Mesenchymal stem cell (in vitro differentiated cells and primary cell): ENCODE measurements around the gene TXNRD1.
A peak's percentile ranks its signal among the peaks of the same experiment; 100 is the strongest.

Experiments used
- DNase-seq: peaks from one replicate; pipeline ENCODE4 v3.0.0-alpha.2; 2013
- H2AFZ ChIP-seq: one replicate; pipeline ENCODE4 v1.6.1; 2013; ENCODE audit warnings: low read depth, mild to moderate bottlenecking, control low read depth, inconsistent platforms, low read length, moderate library complexity
- H2AK5ac ChIP-seq: 2 replicates; pipeline ENCODE4 v1.6.1; 2013; ENCODE audit warnings: low read length, moderate library complexity, mild to moderate bottlenecking, inconsistent platforms; ENCODE audit not compliant: severe bottlenecking
- H2BK120ac ChIP-seq: one replicate; pipeline ENCODE4 v1.6.1; 2013; ENCODE audit warnings: low read depth, mild to moderate bottlenecking, inconsistent platforms, low read length, moderate library complexity
- H2BK12ac ChIP-seq, 2 experiments: one replicate each; pipeline ENCODE4 v1.6.1; 2013; ENCODE audit warnings: inconsistent platforms in 2 of 2, low read length in 2 of 2, mild to moderate bottlenecking in 2 of 2, moderate library complexity in 2 of 2, control low read depth in 1 of 2
- H2BK15ac ChIP-seq: one replicate; pipeline ENCODE4 v1.6.1; 2013; ENCODE audit warnings: mild to moderate bottlenecking, low read depth, inconsistent platforms; ENCODE audit not compliant: poor library complexity, severe bottlenecking
- H2BK5ac ChIP-seq: 2 replicates; pipeline ENCODE4 v1.6.1; 2013; ENCODE audit warnings: low read depth, mild to moderate bottlenecking, low read length, control low read depth, inconsistent platforms; ENCODE audit not compliant: poor library complexity, severe bottlenecking
- H3K14ac ChIP-seq, 2 experiments: one replicate each; pipeline ENCODE4 v1.6.1; 2013; ENCODE audit warnings: inconsistent platforms in 2 of 2, low read length in 2 of 2, control low read depth in 1 of 2, mild to moderate bottlenecking in 1 of 2, moderate library complexity in 1 of 2
- H3K18ac ChIP-seq, 2 experiments: one replicate each; pipeline ENCODE4 v1.6.1; 2013; ENCODE audit warnings: inconsistent platforms in 2 of 2, low read length in 2 of 2, control low read depth in 1 of 2, low read depth in 1 of 2, mild to moderate bottlenecking in 1 of 2
- H3K23ac ChIP-seq, 2 experiments: one replicate each; pipeline ENCODE4 v1.6.1; 2013; ENCODE audit warnings: inconsistent platforms in 2 of 2, low read length in 2 of 2, mild to moderate bottlenecking in 2 of 2, moderate library complexity in 2 of 2, control low read depth in 1 of 2
- H3K27ac ChIP-seq: 2 replicates; pipeline ENCODE4 v1.5.1; 2013; ENCODE audit warnings: mild to moderate bottlenecking, moderate library complexity, low read length, control low read depth, inconsistent platforms; ENCODE audit not compliant: poor library complexity, severe bottlenecking
- H3K27me3 ChIP-seq, 2 experiments: 2 replicates each; pipeline versions ENCODE4 v1.6.1 to v1.7.0; 2013; ENCODE audit warnings: low read length in 2 of 2, mild to moderate bottlenecking in 2 of 2, moderate library complexity in 2 of 2, control low read depth in 1 of 2, inconsistent platforms in 1 of 2; ENCODE audit not compliant: control insufficient read depth in 1 of 2, insufficient read depth in 1 of 2
- H3K36me3 ChIP-seq, 2 experiments: 2 replicates each; pipeline versions ENCODE4 v1.6.1 to v1.7.0; 2013; ENCODE audit warnings: low read length in 2 of 2, control low read depth in 1 of 2, inconsistent platforms in 1 of 2, low read depth in 1 of 2, mild to moderate bottlenecking in 1 of 2; ENCODE audit not compliant: insufficient read depth in 2 of 2, control insufficient read depth in 1 of 2
- H3K4ac ChIP-seq, 2 experiments: one replicate each; pipeline ENCODE4 v1.6.1; 2013; ENCODE audit warnings: inconsistent platforms in 2 of 2, low read length in 2 of 2, mild to moderate bottlenecking in 2 of 2, moderate library complexity in 2 of 2, control low read depth in 1 of 2, low read depth in 1 of 2
- H3K4me1 ChIP-seq: 2 replicates; pipeline ENCODE4 v1.6.1; 2013; ENCODE audit warnings: low read depth, low read length, control low read depth; ENCODE audit not compliant: control insufficient read depth, insufficient read depth
- H3K4me2 ChIP-seq: 2 replicates; pipeline ENCODE4 v1.6.1; 2013; ENCODE audit warnings: low read length, mild to moderate bottlenecking, inconsistent platforms; ENCODE audit not compliant: poor library complexity, severe bottlenecking
- H3K4me3 ChIP-seq, 2 experiments: 2 replicates each; pipeline versions ENCODE4 v1.5.1 to v1.7.0; 2013; ENCODE audit warnings: low read length in 2 of 2, mild to moderate bottlenecking in 2 of 2, control low read depth in 1 of 2, low read depth in 1 of 2; ENCODE audit not compliant: insufficient read depth in 1 of 2
- H3K79me1 ChIP-seq: replicated peaks from 2 replicates; pipeline ENCODE4 v1.6.1; 2013; ENCODE audit warnings: mild to moderate bottlenecking, control low read depth, low read length, inconsistent platforms; ENCODE audit not compliant: poor library complexity, severe bottlenecking
- H3K9ac ChIP-seq: 2 replicates; pipeline ENCODE4 v1.7.0; 2013; ENCODE audit warnings: mild to moderate bottlenecking, low read length, moderate library complexity
- H3K9me3 ChIP-seq: 2 replicates; pipeline ENCODE4 v1.7.0; 2013; ENCODE audit warnings: mild to moderate bottlenecking, low read length; ENCODE audit not compliant: control insufficient read depth
- H4K8ac ChIP-seq: one replicate; pipeline ENCODE4 v1.6.1; 2013; ENCODE audit warnings: inconsistent platforms, mild to moderate bottlenecking, low read length, moderate library complexity
- H4K91ac ChIP-seq: one replicate; pipeline ENCODE4 v1.6.1; 2013; ENCODE audit warnings: mild to moderate bottlenecking, low read length, inconsistent platforms
- WGBS: methylation state at CpG from one replicate; pipeline ENCODE4 v1.1.7; 2013; ENCODE audit warnings: mixed read lengths; 5-methylcytosine and 5-hydroxymethylcytosine counted together

TXNRD1 gene

GRCh38 chr12:104340177-104340576 is 124.6 kb downstream of the TXNRD1 start:
- H2BK5ac ChIP-seq, result no peak overlapping the region
- no peak overlapping the region for H3K4ac ChIP-seq
- H2BK120ac ChIP-seq, result no peak overlapping the region
- H4K8ac ChIP-seq, result no peak overlapping the region
- no peak overlapping the region for H3K9ac ChIP-seq
- H3K4me3 ChIP-seq, result no peak overlapping the region
- peaks cover 43 to 94% of the 10 kb centered on the region in 2 experiments for H3K36me3 ChIP-seq
- H2AFZ ChIP-seq, result no peak overlapping the region
- H3K27ac ChIP-seq, result no peak overlapping the region
- H3K27me3 ChIP-seq, result no peaks in the 10 kb centered on the region
- H4K91ac ChIP-seq, result no peak overlapping the region
- DNase-seq, result no peak
- H2BK15ac ChIP-seq, result no peak overlapping the region
- H3K79me1 ChIP-seq, result peaks cover 23% of the 10 kb centered on the region
- no peak overlapping the region for H3K18ac ChIP-seq
- H3K23ac ChIP-seq, result no peak overlapping the region
- no peaks in the 10 kb centered on the region for H3K9me3 ChIP-seq
- H3K14ac ChIP-seq, result no peak overlapping the region
- WGBS, result no CpG with 5 or more reads among the region's 1 CpG
- no peaks in the 10 kb centered on the region for H3K4me1 ChIP-seq
- H2AK5ac ChIP-seq, result no peak overlapping the region
- no peak overlapping the region for H3K4me2 ChIP-seq
- no peak overlapping the region for H2BK12ac ChIP-seq

GRCh38 chr12:104340925-104341611 is 125.5 kb downstream of the TXNRD1 start:
- Histone ChIP-seq H3K4ac (peak overlapping the region in 1 of 2 experiments; percentile 15), H4K8ac (peak overlapping the region; percentile 4), H3K9me3 (no peaks in the 10 kb centered on the region), H3K9ac (no peak overlapping the region), H2BK15ac (no peak overlapping the region), H3K14ac (no peak overlapping the region), H3K27me3 (no peaks in the 10 kb centered on the region), H4K91ac (no peak overlapping the region), H2BK120ac (no peak overlapping the region), H3K27ac (no peak overlapping the region), H3K23ac (no peak overlapping the region), H2AK5ac (no peak overlapping the region), H2BK12ac (no peak overlapping the region), H3K36me3 (peaks cover 43 to 94% of the 10 kb centered on the region in 2 experiments), H3K4me1 (no peaks in the 10 kb centered on the region), H2BK5ac (no peak overlapping the region), H3K18ac (peak overlapping the region in 1 of 2 experiments; percentile 14), H2AFZ (no peak overlapping the region), H3K79me1 (peaks cover 25% of the 10 kb centered on the region), H3K4me2 (no peak overlapping the region), H3K4me3 (no peak overlapping the region)
- no peak for DNase-seq
- 96% methylated on average over 6 of the region's 6 CpGs for WGBS

- H4K8ac ChIP-seq, result no peak overlapping the region
- no peaks in the 10 kb centered on the region for H3K9me3 ChIP-seq
- no peak overlapping the region for H3K14ac ChIP-seq
- no peak overlapping the region for H3K23ac ChIP-seq
- no peak overlapping the region for H3K27ac ChIP-seq
- DNase-seq, result no peak
- no peak overlapping the region for H3K9ac ChIP-seq
- no peak overlapping the region for H4K91ac ChIP-seq
- no peak overlapping the region for H2BK5ac ChIP-seq
- H3K4ac ChIP-seq, result no peak overlapping the region
- H3K4me2 ChIP-seq, result no peak overlapping the region
- peaks cover 42 to 92% of the 10 kb centered on the region in 2 experiments for H3K36me3 ChIP-seq
- H2AFZ ChIP-seq, result no peak overlapping the region
- H2BK120ac ChIP-seq, result no peak overlapping the region
- H3K4me3 ChIP-seq, result no peak overlapping the region
- H2BK15ac ChIP-seq, result no peak overlapping the region
- peaks cover 25% of the 10 kb centered on the region for H3K79me1 ChIP-seq
- no peak overlapping the region for H2AK5ac ChIP-seq
- no peak overlapping the region for H2BK12ac ChIP-seq
- H3K27me3 ChIP-seq, result no peaks in the 10 kb centered on the region
- no peaks in the 10 kb centered on the region for H3K4me1 ChIP-seq
- no peak overlapping the region for H3K18ac ChIP-seq
- WGBS, result 91% methylated on average over 1 of the region's 2 CpGs
These were observed 126.6 kb downstream of the TXNRD1 start for GRCh38 chr12:104342147-104342546.

GRCh38 chr12:104342635-104343249 is 127.2 kb downstream of the TXNRD1 start:
- Histone ChIP-seq H3K14ac (no peak overlapping the region), H3K18ac (no peak overlapping the region), H3K27me3 (no peaks in the 10 kb centered on the region), H3K9ac (no peak overlapping the region), H3K4me1 (no peaks in the 10 kb centered on the region), H2BK15ac (no peak overlapping the region), H3K27ac (no peak overlapping the region), H4K8ac (peak overlapping the region; percentile 62), H2AFZ (no peak overlapping the region), H2AK5ac (no peak overlapping the region), H4K91ac (no peak overlapping the region), H3K4ac (no peak overlapping the region), H3K79me1 (peaks cover 27% of the 10 kb centered on the region), H3K9me3 (no peaks in the 10 kb centered on the region), H2BK120ac (no peak overlapping the region), H3K23ac (no peak overlapping the region), H2BK12ac (peak overlapping the region in 1 of 2 experiments; percentile 25), H3K36me3 (peaks cover 41 to 92% of the 10 kb centered on the region in 2 experiments), H3K4me3 (no peak overlapping the region), H2BK5ac (no peak overlapping the region), H3K4me2 (no peak overlapping the region)
- DNase-seq, result no peak
- WGBS, result 95% methylated on average over 12 of the region's 12 CpGs
